Colon (tissue), 2 donors: Measurements from ENCODE around the gene TFEC.
"Not testable (repeated sequence)": the region's sequence is repeated elsewhere in the genome, so short reads cannot be mapped to it uniquely, and the experiment has no call there.

Experiments
- FAIRE-seq: peaks from 2 replicates; lab custom pipeline; 2012; peaks lifted over from hg19 to GRCh38; lab: Jason Lieb, UNC
- donor health status: control.
- donor health status: control.

Gene TFEC

GRCh38 chr7:116030651-116031276 lies at the start of gene TFEC:
TSS of gene TFEC (minus strand) at chr7:116030763. CDS start at chr7:115984441, 46,322 bp downstream.
- FAIRE-seq = no peak

- no peak for FAIRE-seq
These were observed 45.0 kb upstream of the TFEC start for GRCh38 chr7:116075351-116076145.

- FAIRE-seq = no peak
These were observed 41.1 kb upstream of the TFEC start for GRCh38 chr7:116071629-116072028.

- peak; percentile 5 for FAIRE-seq
These were observed 33.6 kb upstream of the TFEC start for GRCh38 chr7:116064179-116064578.

- no peak for FAIRE-seq
These were observed 32.1 kb upstream of the TFEC start for GRCh38 chr7:116062666-116063065.

- FAIRE-seq = no peak
These were observed 21.4 kb upstream of the TFEC start for GRCh38 chr7:116052006-116052405.

- not testable (repeated sequence) for FAIRE-seq
These were observed 16.7 kb upstream of the TFEC start for GRCh38 chr7:116047261-116047660.

GRCh38 chr7:116045532-116045931 lies 15.0 kb upstream of the TFEC start:
- FAIRE-seq = no peak

GRCh38 chr7:116041615-116042014 lies 11.1 kb upstream of the TFEC start:
- FAIRE-seq = no peak

- FAIRE-seq = no peak
These were observed 6.8 kb upstream of the TFEC start for GRCh38 chr7:116037401-116037800.

GRCh38 chr7:116034411-116034810 lies 3.8 kb upstream of the TFEC start:
- FAIRE-seq = no peak

- no peak for FAIRE-seq
These were observed 2.3 kb upstream of the TFEC start for GRCh38 chr7:116032886-116033285.

- no peak for FAIRE-seq
These were observed 1.8 kb downstream of the TFEC start for GRCh38 chr7:116028787-116029186.

- FAIRE-seq = no peak
These were observed 2.8 kb downstream of the TFEC start for GRCh38 chr7:116027786-116028185.

- no peak for FAIRE-seq
These were observed 5.4 kb downstream of the TFEC start for GRCh38 chr7:116024826-116025809.

GRCh38 chr7:116021237-116021636 lies 9.3 kb downstream of the TFEC start:
- FAIRE-seq = no peak

GRCh38 chr7:116018731-116019130 lies 11.8 kb downstream of the TFEC start:
- FAIRE-seq = no peak

GRCh38 chr7:116013675-116014074 lies 16.9 kb downstream of the TFEC start:
- no peak for FAIRE-seq

- FAIRE-seq = no peak
These were observed 19.0 kb downstream of the TFEC start for GRCh38 chr7:116011584-116011983.

GRCh38 chr7:116004762-116005161 lies 25.8 kb downstream of the TFEC start:
- not testable (repeated sequence) for FAIRE-seq

- FAIRE-seq = no peak
These were observed 33.3 kb downstream of the TFEC start for GRCh38 chr7:115997221-115997620.

- FAIRE-seq = no peak
These were observed 34.9 kb downstream of the TFEC start for GRCh38 chr7:115995701-115996100.

GRCh38 chr7:115988401-115988800 lies 42.2 kb downstream of the TFEC start:
- FAIRE-seq = no peak
